Psoas muscle (tissue), 8 donors: ENCODE measurements around the gene MGST2. TPM values are rescaled to one million over a fixed set of nuclear protein-coding genes. Genes with fewer than 3 reads are reported as not detected.
"Not testable (repeated sequence)": the region's sequence is repeated elsewhere in the genome, so short reads cannot be mapped to it uniquely, and the experiment has no call there.

Source experiments
- ATAC-seq, 4 donors: fragments of 200-7000 bp; cut with Tn5 transposase; one replicate each; pipeline ENCODE4 v1.9.1; 2020; ENCODE audit warnings: moderate library complexity in 3 of 4, mild to moderate bottlenecking in 2 of 4
- DNase-seq, 2 donors: peaks; one replicate each; pipeline ENCODE4 v3.0.0-alpha.2; 2020
- H3K27ac ChIP-seq: fragments of 200-600 bp; one replicate; pipeline ENCODE4 v1.8.0; 2022
- H3K27me3 ChIP-seq, 3 donors: fragments of 200-600 bp in 1 of 3; one replicate each; pipeline versions ENCODE4 v1.6.1 to v1.8.0; 2013 to 2022; ENCODE audit warnings: low read length in 2 of 3, mild to moderate bottlenecking in 2 of 3, moderate library complexity in 1 of 3; ENCODE audit not compliant: insufficient read depth in 3 of 3
- H3K36me3 ChIP-seq, 2 donors: fragments of 200-600 bp in 1 of 2; one replicate each; pipeline versions ENCODE4 v1.6.1 to v1.8.0; 2013 to 2022; ENCODE audit warnings: low read depth in 1 of 2, mild to moderate bottlenecking in 1 of 2, moderate library complexity in 1 of 2; ENCODE audit not compliant: insufficient read depth in 1 of 2
- H3K4me1 ChIP-seq: fragments of 200-600 bp; one replicate; pipeline ENCODE4 v1.8.0; 2022
- H3K4me3 ChIP-seq: fragments of 200-600 bp; one replicate; pipeline ENCODE4 v1.8.0; 2022; ENCODE audit warnings: mild to moderate bottlenecking
- H3K9me3 ChIP-seq: fragments of 200-600 bp; one replicate; pipeline ENCODE4 v1.8.0; 2022
- CTCF ChIP-seq: fragments of 200-600 bp; IDR thresholded peaks from one replicate; pipeline ENCODE4 v1.8.0; 2022; ENCODE audit warnings: antibody characterized with exemption
- WGBS, 3 donors: extraction: QIAGEN DNeasy Blood & Tissue Kit; methylation state at CpG; one replicate each; pipeline versions ENCODE4 v1.1.6 to v1.1.7; 2013; 5-methylcytosine and 5-hydroxymethylcytosine counted together
- intact Hi-C, 2 donors: fragments of 100-400 bp; cut with DNase I; formaldehyde crosslinking; loops; one replicate each; pipeline versions ENCODE4 v1.11.0 to v1.14.2; 2022
- polyA plus RNA-seq, 3 donors: library from polyadenylated mRNA; stranded (reverse); fragments of 200-250 nt; gene quantifications; one replicate each; pipeline ENCODE4 v1.2.3, GENCODE V29; 2013
- total RNA-seq, 4 donors: library from RNA; stranded (reverse); fragmentation: NEBNext Ultra II Directional in 2 of 4; extraction: Animal tissue kit (Norgen Biotek cat#: 25700) in 2 of 4; gene quantifications; one replicate each; pipeline versions ENCODE4 v1.2.1 to v1.2.4, GENCODE V29; 2021 to 2023
- donor health status: healthy with polysubstance abuse.
- donor health status: DM: no; HTN: no; CAD: no; lungs with moderate emphysema.
- donor health status: Bipolar disorder and iron deficiency.
- donor health status: healthy.
- donor health status: DM: yes; HTN: yes; CAD: no.
- donor health status: DM: no; HTN: no; CAD: no.
- donor health status: DM: no; HTN: no; CAD: no.
- donor health status: DM: yes; HTN: yes; CAD: no.

The MGST2 gene
- total and polyA plus RNA-seq, 7 donors, result 18.2 to 56.2 (median 46.8) TPM

GRCh38 chr4:139633195-139633594 is 32.4 kb upstream of the MGST2 start:
- Histone ChIP-seq H3K9me3 (peaks cover 3% of the 10 kb centered on the region), H3K27ac (no peak overlapping the region), H3K36me3 (no peaks in the 10 kb centered on the region), H3K27me3 (no peaks in the 10 kb centered on the region), H3K4me3 (peak overlapping the region; percentile 25), H3K4me1 (no peaks in the 10 kb centered on the region)
- DNase-seq (no peak), ATAC-seq (no peak)
- intact Hi-C loops, result loop anchor here (5.0 to 10.0 kb wide), 3 partner anchors 136 to 228 kb away; no protein-coding TSS in a partner anchor
- 67 to 79% (median 74%) methylated on average over 17 of the region's 17 CpGs for WGBS, 3 donors
- TF ChIP-seq CTCF, result no peak

- peak; percentile 51 for TF ChIP-seq CTCF
- no peaks in the 10 kb centered on the region for H3K27me3 ChIP-seq
- 38 to 52% (median 39%) methylated on average over 11 of the region's 11 CpGs for WGBS, 3 donors
- DNase-seq, result peak in 1 of 2 donors; percentile 22
- peaks cover 7% of the 10 kb centered on the region for H3K9me3 ChIP-seq
- H3K27ac ChIP-seq, result no peak overlapping the region
- no peaks in the 10 kb centered on the region for H3K4me1 ChIP-seq
- ATAC-seq, result peak; percentile 67 to 87 (median 81)
- H3K36me3 ChIP-seq, result no peaks in the 10 kb centered on the region
- intact Hi-C loops, result loop anchor here (5.0 to 10.0 kb wide), 3 partner anchors 136 to 229 kb away; no protein-coding TSS in a partner anchor
- peak overlapping the region; percentile 25 for H3K4me3 ChIP-seq
Observed at GRCh38 chr4:139633661-139634060, 32.0 kb upstream of the MGST2 start.

- no peaks in the 10 kb centered on the region for H3K36me3 ChIP-seq
- ATAC-seq, result no peak
- TF ChIP-seq CTCF, result no peak
- no peak for DNase-seq
- H3K4me3 ChIP-seq, result no peak overlapping the region
- 66 to 83% (median 76%) methylated on average over 3 of the region's 3 CpGs for WGBS, 3 donors
- H3K4me1 ChIP-seq, result no peaks in the 10 kb centered on the region
- intact Hi-C loops, result loop anchor here (10.0 kb wide), 2 partner anchors 221 to 231 kb away; no protein-coding TSS in a partner anchor
- H3K27me3 ChIP-seq, result no peaks in the 10 kb centered on the region
- H3K9me3 ChIP-seq, result peaks cover 14% of the 10 kb centered on the region
- H3K27ac ChIP-seq, result no peak overlapping the region
Observed at GRCh38 chr4:139635966-139636365, 29.7 kb upstream of the MGST2 start.

- WGBS, 3 donors, result 49 to 91% (median 61%) methylated on average over 3 of the region's 3 CpGs
- intact Hi-C loops, result loop anchor here (10.0 kb wide), 2 partner anchors 224 to 234 kb away; no protein-coding TSS in a partner anchor
- H3K36me3 ChIP-seq, H3K27ac ChIP-seq, H3K27me3 ChIP-seq, DNase-seq, H3K4me3 ChIP-seq, H3K4me1 ChIP-seq, ATAC-seq: not testable (repeated sequence)
- H3K9me3 ChIP-seq, result peaks cover 14% of the 10 kb centered on the region
Observed at GRCh38 chr4:139638306-139638705, 27.3 kb upstream of the MGST2 start.

- Histone ChIP-seq H3K27ac (no peak overlapping the region), H3K4me1 (no peaks in the 10 kb centered on the region), H3K4me3 (no peak overlapping the region), H3K27me3 (no peaks in the 10 kb centered on the region), H3K9me3 (peaks cover 14% of the 10 kb centered on the region), H3K36me3 (no peaks in the 10 kb centered on the region)
- DNase-seq, result peak in 1 of 2 donors; percentile 46
- peak; percentile 69 to 99 (median 87) for ATAC-seq
- no peak for TF ChIP-seq CTCF
- intact Hi-C loops, result loop anchor here (10.0 kb wide), 2 partner anchors 225 to 235 kb away; no protein-coding TSS in a partner anchor
- WGBS, 3 donors, result 25 to 52% (median 26%) methylated on average over 5 of the region's 5 CpGs
Observed at GRCh38 chr4:139639654-139640053, 26.0 kb upstream of the MGST2 start.
